Femur (tissue), 1 donor: ENCODE measurements around the gene SLC25A13.
"Not testable (repeated sequence)": the region's sequence is repeated elsewhere in the genome, so short reads cannot be mapped to it uniquely, and the experiment has no call there.

Source experiments
- DNase-seq: peaks from one replicate; pipeline ENCODE4 v3.0.0-alpha.2; 2017

The SLC25A13 gene

DNA sequence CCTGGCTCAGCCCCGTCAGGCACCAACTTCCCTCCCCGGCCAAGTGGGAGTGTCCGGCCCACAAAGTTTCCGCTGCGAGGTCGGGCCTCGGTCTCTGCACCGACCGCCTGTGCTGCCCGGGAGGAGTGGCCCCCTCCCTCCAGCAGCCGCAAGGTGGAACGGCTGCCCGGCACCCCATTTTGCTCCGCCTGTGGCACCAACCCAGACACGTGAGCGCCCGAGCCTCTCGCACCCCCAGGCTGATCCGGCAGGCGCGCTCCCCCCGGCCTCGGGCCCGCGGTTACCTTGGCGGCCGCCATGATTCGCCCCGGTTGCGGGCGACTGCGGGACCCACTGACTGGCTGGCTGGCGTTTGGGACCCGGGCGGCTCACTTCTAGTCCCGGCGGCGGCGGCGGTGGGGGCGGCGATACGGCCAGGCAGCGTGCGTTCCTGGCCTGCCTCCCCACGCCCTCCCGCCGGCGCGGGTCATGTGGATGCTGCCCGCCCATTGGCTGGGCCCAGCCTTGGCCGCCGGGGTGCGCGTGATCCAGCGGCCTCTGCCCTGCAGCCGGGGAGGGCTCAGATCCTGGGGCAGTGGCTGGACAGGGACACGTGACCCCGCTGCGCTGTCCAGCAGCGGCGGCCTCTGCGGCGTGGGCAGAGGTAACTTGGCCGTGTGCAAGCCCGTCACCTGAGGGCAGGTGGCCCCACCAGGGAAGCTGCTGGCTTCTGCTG, at the start of gene SLC25A13:
Gene SLC25A13 (minus strand): TSS at position 441 of the 715 bp plus-strand sequence. CDS start 142 bp downstream, at position 299.
- DNase-seq: peak; percentile 92

GRCh38 chr7:96365916-96366315, 44.0 kb upstream of the SLC25A13 start:
- DNase-seq: not testable (repeated sequence)

DNA sequence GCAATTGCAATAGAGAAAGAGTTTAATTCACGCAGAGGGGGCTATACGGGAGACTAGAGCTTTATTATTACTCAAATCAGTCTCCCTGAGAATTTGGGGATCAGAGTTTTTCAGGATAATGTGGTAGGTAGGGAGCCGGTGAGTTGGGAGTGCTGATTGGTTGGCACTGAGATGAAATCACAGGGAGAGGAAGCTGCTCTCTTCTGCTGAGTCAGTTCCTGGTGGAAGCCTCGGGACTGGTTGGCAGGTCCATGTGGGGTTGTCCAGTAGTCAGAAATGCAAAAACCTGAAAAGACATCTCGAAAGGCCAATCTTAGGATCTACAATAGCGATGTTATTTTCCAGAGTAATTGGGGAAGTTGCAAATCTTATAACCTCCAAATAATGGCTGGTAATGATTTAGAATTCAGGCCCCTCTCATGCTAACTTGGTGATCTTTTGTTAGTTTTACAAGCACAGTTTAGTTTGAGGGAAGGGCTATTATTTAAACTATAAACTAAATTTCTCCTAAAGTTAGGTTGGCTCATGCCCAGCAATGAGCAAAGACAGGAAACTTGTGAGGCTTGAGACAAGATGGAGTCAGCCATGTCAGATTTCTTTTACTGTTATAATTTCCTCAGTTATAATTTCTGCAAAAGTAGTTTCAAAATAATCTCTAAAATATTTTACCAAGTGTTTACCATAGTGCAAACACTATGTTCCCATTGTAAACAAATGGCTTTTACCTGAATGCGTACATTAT, 39.4 kb upstream of the SLC25A13 start:
- no peak for DNase-seq

GRCh38 chr7:96359876-96360275, 38.0 kb upstream of the SLC25A13 start:
- no peak for DNase-seq

- not testable (repeated sequence) for DNase-seq
Measured at GRCh38 chr7:96358236-96358971, 36.5 kb upstream of the SLC25A13 start.

DNA sequence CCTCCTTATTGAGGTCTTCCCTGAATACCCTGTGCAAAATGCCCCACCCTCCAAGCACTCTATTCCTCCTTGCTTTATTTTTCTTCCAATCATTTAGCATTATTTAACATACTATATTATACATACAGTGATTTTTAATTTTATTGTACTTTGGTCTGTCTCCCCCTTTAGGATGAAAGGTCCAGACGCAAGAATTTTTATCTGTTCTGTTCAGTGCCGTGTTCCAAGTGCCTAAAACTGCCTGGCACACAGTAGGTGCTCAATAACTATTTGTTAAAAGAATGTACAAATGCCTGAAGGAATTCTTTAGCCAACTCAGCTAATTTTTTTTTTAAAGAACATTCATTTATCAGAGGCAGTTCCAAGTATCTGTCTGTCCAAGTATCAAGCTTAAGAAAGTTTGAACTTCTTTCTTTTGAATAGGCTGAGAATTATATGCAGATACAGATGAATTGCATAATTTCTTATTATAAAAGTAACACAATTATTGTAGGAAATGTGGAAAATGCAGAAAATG, 34.1 kb upstream of the SLC25A13 start:
- no peak for DNase-seq

GRCh38 chr7:96354881-96355280, 33.0 kb upstream of the SLC25A13 start:
- DNase-seq: no peak

- DNase-seq: no peak
Measured at GRCh38 chr7:96349572-96349971, 27.7 kb upstream of the SLC25A13 start.

DNA sequence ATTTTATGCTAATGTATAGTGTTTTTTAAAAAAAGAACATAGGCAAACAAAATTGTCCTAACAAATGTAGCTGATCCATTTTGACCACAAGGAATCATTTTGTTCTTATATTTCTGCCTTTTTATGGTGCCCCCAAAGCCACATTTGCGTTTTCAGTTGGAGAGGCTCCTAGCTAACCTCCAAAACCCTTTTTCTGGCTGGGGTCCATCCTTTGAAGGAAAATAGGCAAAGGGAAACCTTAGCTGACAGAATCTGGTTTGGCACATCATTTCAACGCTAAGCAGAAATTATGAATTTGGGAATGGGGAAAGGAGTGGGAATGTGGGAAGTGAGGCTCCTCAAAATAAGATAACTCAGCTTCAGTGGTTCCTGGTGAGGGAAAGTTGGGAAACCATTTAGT, 25.6 kb upstream of the SLC25A13 start:
- DNase-seq: no peak

GRCh38 chr7:96346293-96346953, 24.5 kb upstream of the SLC25A13 start:
- no peak for DNase-seq

DNA sequence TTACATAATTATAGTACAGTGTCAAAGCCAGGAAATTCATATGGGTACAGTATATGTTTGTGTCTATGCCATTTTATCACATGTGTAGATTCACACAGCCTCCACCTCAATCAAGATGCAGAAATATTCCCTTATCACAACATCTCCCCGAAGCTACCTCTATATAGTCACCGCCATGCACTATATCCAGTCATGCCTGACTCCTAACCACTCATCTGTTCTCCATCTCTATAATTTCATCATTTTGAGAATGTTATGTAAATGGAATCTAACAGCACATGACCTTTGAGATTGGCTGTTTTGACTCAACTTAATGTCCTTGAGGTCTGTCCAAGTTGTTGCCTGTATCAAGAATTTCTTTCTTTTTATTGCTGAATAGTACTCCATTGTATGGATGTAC, 22.3 kb upstream of the SLC25A13 start:
- DNase-seq: no peak

GRCh38 chr7:96342049-96342448, 20.2 kb upstream of the SLC25A13 start:
- no peak for DNase-seq

DNA sequence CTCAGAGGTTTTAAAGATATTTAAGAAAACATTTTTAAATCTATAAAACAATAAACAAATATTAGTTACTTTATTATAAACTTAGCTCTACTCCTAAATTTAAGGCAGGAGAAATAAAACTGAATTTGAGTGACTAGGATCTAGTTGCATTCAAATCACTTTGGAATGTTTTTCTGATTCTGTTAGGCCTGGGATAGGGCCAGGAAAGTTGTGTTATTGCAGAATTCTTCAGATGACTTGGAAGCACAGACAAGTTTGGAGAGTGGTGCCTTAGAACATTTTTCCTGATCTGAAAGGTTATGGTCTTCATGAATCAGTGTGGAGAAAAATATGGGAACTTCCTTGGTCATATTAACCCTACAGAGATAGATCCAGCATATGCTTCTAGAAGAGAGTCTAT, 15.6 kb upstream of the SLC25A13 start:
- DNase-seq: no peak

GRCh38 chr7:96332325-96332724, 10.4 kb upstream of the SLC25A13 start:
- DNase-seq: no peak

DNA sequence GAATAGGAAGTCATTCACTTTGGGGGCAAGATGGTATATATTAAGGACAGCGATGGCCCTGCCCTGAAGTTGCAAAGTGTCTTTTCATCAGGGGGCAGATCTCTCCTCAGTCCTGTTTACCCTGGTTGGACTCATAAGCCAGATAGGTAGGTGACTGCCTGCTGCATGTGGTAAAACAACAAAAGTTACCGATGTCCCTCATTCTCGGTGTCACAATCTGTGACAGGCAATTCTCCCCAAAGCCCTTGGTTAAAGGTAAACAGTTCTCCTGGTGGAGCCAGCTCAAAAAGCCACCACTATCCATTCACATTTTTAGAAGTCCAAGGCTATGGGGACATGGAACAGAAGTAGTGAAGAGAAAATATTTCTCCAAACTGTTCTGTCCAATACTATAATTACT, 9.9 kb upstream of the SLC25A13 start:
- DNase-seq: no peak

- no peak for DNase-seq
Measured at GRCh38 chr7:96331233-96331632, 9.3 kb upstream of the SLC25A13 start.

DNA sequence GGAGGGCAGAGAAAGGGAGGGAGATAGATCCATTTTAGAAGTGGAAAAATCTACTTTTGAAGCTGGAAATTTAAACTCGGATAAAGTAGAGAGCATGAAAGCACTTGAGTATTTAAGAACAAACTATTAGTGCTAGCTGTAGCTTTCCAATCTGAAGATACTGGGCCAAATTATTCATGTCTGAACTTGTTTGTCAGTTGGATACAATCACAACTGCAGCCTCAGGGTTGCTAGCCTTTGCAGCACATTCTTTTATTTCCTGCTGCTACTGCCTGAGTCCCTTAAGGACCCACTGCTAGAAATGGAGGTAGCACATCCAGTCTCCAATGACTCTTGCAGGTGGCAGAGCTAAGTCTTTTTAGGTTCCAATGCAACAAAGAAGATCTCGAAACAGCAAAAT, 8.3 kb upstream of the SLC25A13 start:
- DNase-seq: no peak

GRCh38 chr7:96329241-96329640, 7.3 kb upstream of the SLC25A13 start:
- no peak for DNase-seq

DNA sequence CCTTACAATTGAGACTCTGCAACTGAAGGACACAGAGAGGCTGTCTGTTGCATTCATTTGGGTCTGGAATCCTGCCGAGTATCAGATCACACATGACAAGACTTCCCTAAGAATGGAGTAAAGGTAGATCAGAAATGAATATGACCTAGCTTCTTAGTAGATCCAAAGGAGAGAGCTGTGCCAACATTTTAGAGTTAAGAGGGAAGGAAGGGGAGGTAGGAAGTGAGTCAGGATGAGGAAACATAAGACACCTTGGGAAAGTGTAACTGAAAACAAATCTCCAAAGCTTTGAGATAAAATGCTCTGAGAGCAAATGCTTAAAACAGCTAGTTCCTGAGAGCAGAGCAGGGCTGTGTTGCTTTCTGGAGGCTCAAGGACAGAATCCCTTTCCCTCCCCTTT, 6.1 kb upstream of the SLC25A13 start:
- DNase-seq: no peak

DNA sequence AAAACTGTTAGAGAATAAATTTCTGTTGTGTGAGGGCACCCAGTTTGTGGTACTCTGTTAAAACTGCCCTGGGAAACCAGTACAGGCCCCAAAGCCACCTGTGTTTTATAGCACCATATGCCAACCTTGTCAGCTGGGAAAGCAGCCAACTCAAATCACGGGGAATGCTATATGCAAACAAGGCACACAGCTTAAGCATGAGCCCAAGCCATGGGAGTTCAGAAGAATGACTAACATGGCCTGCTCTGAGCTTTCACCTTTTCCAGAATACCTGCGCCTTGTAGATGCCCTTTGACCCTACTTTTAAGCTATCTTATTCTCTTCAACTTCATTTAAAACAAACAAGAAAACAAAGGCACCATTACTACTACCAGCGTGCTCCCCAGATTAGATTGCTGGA, 5.5 kb upstream of the SLC25A13 start:
- DNase-seq: no peak

DNA sequence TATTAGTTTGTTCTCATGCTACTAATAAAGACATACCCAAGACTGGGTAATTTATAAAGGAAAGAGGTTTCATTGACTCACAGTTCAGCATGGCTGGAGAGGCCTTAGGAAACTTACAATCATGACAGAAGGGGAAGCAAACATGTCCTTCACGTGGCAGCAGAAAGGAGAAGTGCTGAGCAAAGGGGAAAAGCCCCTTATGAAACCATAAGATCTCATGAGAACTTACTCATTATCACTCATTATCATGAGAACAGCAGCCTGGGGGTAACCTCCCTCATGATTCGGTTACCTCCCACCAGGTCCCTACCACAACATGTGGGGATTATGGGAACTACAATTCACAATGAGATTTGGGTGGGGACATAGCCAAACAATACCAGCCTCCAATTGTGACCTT, 4.9 kb upstream of the SLC25A13 start:
- not testable (repeated sequence) for DNase-seq

DNA sequence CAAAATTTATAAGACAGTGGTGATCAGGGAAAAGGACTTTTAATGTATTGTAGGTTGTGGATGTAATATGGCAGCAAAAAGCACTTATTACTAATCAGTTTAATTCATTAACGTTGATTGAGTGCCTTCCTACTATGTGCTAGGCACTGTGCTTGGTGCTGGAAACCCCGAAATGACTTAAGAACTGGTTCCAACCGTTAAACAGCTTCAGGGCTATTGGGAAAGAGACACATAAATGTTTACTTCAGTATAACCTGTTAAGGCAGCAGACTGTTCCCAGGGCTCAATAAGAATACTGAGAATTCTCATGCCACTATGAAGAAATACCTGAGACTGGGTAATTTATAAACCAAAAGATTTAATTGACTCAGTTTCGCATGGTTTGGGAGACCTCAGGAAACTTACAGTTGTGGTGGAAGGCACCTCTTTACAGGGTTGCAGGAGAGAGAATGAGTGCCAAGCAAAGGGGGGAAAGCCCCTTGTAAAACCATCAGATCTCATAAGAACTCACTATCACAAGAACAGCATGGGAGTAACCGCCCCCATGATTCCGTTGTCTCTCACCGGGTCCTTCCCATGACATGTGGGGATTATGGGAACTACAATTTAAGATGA, 1.1 kb upstream of the SLC25A13 start:
- no peak for DNase-seq

GRCh38 chr7:96322373-96322695, 436 bp upstream of the SLC25A13 start:
- DNase-seq: no peak
